ENCODE results near the gene CD300LG. TPM values are rescaled to one million over a fixed set of nuclear protein-coding genes. Genes with fewer than 3 reads are reported as not detected.
A peak's percentile ranks its signal among the peaks of the same experiment; 100 is the strongest.

Gene CD300LG
- total RNA-seq, 1 experiment from 2014 or later = not detected

DNA sequence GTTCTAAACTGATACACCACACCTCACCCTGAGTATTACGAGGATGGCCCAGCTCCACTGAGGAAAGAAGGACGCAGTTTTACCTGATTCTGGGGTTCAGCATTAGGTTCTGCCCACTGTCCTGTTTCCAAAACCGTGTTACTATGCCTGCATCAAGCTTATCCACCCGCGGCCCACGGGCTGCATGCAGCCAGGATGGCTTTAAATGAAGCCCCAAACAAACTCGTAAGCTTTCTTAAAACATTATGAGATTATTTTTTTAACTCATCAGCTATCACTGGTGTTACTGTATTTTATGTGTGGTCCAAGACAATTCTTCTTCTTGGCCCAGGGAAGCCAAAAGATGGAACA is 4.0 kb upstream of the CD300LG start:
- DNase-seq (ENCODE audit: low read depth, low spot score) = no peak
- in situ Hi-C loops (cut with HindIII; ENCODE audit: low pct_unique_long_range_greater_than_20kb, low sequenced_read_pairs) = no loop called here

GRCh38 chr17:43844241-43844640 is 2.7 kb upstream of the CD300LG start:
- DNase-seq (ENCODE audit: low read depth, low spot score) = no peak
- in situ Hi-C loops (cut with HindIII; ENCODE audit: low pct_unique_long_range_greater_than_20kb, low sequenced_read_pairs) = no loop called here

DNA sequence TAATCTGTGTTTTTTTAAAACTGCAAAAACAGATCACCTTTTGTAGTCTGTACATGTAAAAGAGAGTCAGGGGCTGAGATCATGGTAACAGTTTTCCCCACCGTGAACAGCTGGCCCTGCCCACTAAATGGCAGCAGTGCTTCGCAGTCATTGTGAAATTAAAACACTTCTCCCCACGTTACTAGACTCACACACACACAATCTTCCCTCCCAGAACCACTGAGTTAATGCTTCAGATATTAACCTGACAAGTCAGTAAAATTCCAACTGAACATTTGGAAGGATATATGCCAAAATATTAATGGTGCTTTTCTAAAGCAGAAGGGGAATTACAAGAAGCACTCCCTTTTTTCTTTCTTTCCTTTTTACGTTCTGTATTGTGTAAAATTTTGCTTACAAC is 1.2 kb upstream of the CD300LG start:
- in situ Hi-C loops (cut with HindIII; ENCODE audit: low pct_unique_long_range_greater_than_20kb, low sequenced_read_pairs) = no loop called here
- no peak for DNase-seq (ENCODE audit: low read depth, low spot score)

GRCh38 chr17:43846221-43846712 is 709 bp upstream of the CD300LG start:
- DNase-seq (ENCODE audit: low read depth, low spot score) = peak; percentile 83
- in situ Hi-C loops (cut with HindIII; ENCODE audit: low pct_unique_long_range_greater_than_20kb, low sequenced_read_pairs) = no loop called here

- DNase-seq (ENCODE audit: low read depth, low spot score) = no peak
- in situ Hi-C loops (cut with HindIII; ENCODE audit: low pct_unique_long_range_greater_than_20kb, low sequenced_read_pairs) = no loop called here
Observed at GRCh38 chr17:43848601-43849000, 1.6 kb downstream of the CD300LG start.

DNA sequence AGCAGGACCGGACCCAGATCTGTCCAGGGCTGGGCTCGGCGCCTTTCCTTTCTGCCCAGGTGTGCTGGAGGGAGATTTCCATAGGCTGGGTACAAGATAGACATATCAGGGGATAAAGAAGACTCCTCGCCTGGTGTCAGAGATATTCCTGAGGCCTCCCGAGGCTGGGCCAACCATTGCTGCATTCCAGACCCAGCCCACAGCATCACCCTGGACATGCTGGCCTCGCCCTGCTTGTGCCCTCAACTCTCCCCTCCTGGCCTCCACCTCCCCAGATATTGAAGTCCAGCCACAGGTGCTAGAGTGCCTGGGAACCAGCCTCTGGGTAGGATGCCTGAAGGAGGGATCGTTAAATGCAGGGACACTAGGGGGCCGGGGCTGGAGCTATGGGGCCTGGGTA is 2.1 kb downstream of the CD300LG start:
- in situ Hi-C loops (cut with HindIII; ENCODE audit: low pct_unique_long_range_greater_than_20kb, low sequenced_read_pairs) = no loop called here
- no peak for DNase-seq (ENCODE audit: low read depth, low spot score)

- no peak for DNase-seq (ENCODE audit: low read depth, low spot score)
- in situ Hi-C loops (cut with HindIII; ENCODE audit: low pct_unique_long_range_greater_than_20kb, low sequenced_read_pairs) = no loop called here
Observed at GRCh38 chr17:43852571-43852970, 5.6 kb downstream of the CD300LG start.

- no peak for DNase-seq (ENCODE audit: low read depth, low spot score)
- in situ Hi-C loops (cut with HindIII; ENCODE audit: low pct_unique_long_range_greater_than_20kb, low sequenced_read_pairs) = no loop called here
Observed at GRCh38 chr17:43853546-43853945, 6.6 kb downstream of the CD300LG start.

- DNase-seq (ENCODE audit: low read depth, low spot score) = no peak
- in situ Hi-C loops (cut with HindIII; ENCODE audit: low pct_unique_long_range_greater_than_20kb, low sequenced_read_pairs) = no loop called here
Observed at GRCh38 chr17:43854498-43854897, 7.5 kb downstream of the CD300LG start.

DNA sequence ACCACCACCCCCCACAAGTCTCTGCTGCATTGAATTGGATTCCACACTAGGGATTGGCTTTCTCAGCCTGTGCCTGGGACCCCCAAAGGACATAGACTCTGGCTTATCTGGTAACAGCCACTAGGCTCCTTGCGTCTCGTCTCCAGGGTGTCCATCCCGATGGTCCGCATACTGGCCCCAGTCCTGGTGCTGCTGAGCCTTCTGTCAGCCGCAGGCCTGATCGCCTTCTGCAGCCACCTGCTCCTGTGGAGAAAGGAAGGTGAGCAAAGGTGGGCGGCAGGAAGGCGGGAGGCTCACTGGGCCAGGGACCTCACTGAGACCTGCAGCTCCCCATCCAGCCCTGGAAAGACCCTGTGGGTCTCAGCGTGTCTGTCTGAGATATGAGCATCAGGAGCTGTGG is 8.1 kb downstream of the CD300LG start:
- DNase-seq (ENCODE audit: low read depth, low spot score) = no peak
- in situ Hi-C loops (cut with HindIII; ENCODE audit: low pct_unique_long_range_greater_than_20kb, low sequenced_read_pairs) = no loop called here

DNA sequence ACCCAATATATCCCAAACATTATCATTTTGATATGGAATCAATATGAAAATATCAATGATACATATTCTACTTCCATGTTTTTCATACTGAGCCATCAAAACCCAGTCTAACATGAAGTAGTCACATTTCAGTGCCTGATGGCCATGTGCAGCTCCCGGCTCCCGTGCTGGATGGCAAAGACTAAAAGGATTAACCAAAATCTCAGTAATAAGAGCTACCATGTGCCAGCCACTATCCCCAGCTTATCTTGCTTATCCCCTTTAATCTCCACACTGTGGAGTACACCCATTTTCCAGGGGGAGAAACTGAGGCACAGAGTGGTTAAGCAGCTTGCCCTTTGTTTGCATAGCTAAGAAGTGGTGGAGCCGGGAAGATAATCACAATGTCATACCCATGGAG is 9.2 kb downstream of the CD300LG start:
- in situ Hi-C loops (cut with HindIII; ENCODE audit: low pct_unique_long_range_greater_than_20kb, low sequenced_read_pairs) = no loop called here

GRCh38 chr17:43857141-43857540 is 10.2 kb downstream of the CD300LG start:
- no peak for DNase-seq (ENCODE audit: low read depth, low spot score)
- in situ Hi-C loops (cut with HindIII; ENCODE audit: low pct_unique_long_range_greater_than_20kb, low sequenced_read_pairs) = no loop called here

More for the DNA sequence above, 9.2 kb downstream of the CD300LG start:
- no peak for DNase-seq (ENCODE audit: low read depth, low spot score)

DNA sequence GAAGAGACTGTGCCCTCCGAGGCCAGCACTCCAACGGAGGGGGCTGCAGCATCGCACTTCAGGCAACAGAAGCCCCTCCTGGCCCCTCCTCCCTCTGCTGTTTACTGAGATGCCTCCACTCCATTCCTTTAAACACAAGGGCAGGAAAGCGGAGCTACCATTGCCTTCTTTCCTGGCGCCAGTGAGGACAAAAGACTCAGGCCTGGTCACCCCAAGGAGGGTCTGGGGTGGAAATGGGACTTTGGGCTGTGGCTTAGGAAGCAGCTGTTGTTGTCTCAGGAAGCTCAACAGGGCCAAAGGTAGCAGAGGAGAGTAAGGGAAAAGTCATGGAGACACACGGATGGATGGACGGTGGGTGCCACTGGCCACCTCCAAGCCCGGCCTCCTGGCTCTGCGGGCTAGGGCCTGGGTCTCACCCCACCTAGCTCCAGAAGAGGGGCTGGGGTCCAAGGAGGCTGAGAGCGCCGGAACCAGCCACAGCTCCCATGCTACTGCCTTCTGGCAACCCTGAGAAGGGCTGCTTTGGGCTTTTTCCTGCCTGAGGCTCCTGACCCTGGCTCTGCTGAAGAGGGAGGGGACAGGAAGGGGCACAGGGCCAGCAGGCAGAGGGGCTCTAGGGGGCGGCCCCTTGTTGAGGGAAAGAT is 11.1 kb downstream of the CD300LG start:
- in situ Hi-C loops (cut with HindIII; ENCODE audit: low pct_unique_long_range_greater_than_20kb, low sequenced_read_pairs) = no loop called here
- no peak for DNase-seq (ENCODE audit: low read depth, low spot score)

DNA sequence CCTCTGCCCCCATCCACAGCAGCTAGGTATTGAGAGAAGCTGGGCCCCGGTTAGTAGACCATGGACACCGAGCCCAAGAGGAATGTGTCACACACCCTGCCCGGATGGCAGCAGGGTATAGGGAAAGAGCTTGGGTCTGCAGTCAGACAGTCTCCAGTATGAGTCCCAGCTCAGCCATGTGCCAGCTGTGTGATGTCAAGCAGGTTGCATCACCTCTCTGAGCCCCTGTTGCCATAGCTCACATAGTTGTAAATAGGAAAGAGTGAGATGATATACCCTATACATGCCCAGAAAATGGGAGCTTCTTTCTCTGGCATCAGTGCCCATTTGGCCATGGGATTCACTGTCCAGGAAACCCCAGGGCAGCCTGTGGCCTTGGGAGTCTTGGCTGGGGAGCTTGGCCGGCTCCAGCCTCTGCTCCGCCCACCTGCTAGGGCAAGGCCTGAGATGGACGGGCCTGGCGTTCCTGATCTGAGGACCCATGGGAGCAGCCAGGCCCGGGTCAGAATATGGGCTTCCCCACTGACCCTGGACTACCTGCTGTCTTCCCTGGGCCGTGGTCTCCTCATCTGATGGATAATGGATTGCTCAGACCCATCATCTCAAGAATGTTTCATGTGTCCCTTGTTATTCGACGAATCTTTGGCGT is 13.2 kb downstream of the CD300LG start:
- no peak for DNase-seq (ENCODE audit: low read depth, low spot score)
- in situ Hi-C loops (cut with HindIII; ENCODE audit: low pct_unique_long_range_greater_than_20kb, low sequenced_read_pairs) = no loop called here

DNA sequence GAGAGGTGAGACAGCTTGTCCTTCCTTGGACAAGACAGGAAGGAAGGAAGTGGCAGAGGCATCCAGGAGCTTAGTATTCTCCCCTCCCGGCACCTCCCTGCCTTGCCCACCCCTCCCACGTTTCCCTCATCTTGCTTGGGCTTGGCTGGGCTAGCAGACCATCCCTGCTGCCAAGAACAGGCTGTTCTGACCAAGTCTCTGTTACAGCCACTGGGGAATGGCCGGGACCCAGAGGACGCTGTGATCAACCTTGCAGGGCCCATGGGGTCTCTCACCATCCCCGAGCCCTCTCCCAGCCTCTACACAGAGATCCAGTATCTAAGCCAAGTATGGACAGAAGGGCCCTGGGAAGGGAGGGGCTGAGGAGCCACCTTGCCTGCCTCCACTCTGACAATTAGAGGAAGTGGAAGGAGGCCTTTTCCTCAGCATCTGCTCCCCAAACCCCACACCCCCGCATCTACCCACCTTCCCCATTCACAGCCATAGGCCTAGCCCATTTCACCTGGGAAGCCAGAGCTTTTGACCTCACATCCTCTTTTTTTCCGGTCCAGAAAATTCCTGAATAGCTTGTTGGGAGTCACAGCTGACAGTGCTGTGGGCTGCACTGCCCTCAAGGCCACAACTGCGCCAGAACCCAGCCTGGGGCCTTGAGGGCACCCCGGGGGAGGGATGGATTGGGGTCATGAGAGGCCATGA is 14.1 kb downstream of the CD300LG start:
- in situ Hi-C loops (cut with HindIII; ENCODE audit: low pct_unique_long_range_greater_than_20kb, low sequenced_read_pairs) = no loop called here

GRCh38 chr17:43861960-43862359 is 15.0 kb downstream of the CD300LG start:
- no peak for DNase-seq (ENCODE audit: low read depth, low spot score)
- in situ Hi-C loops (cut with HindIII; ENCODE audit: low pct_unique_long_range_greater_than_20kb, low sequenced_read_pairs) = no loop called here

More for the DNA sequence above, 14.1 kb downstream of the CD300LG start:
- DNase-seq (ENCODE audit: low read depth, low spot score) = no peak

- in situ Hi-C loops (cut with HindIII; ENCODE audit: low pct_unique_long_range_greater_than_20kb, low sequenced_read_pairs) = no loop called here
- no peak for DNase-seq (ENCODE audit: low read depth, low spot score)
Observed at GRCh38 chr17:43864161-43864984, 17.4 kb downstream of the CD300LG start.
